Panc1 (cell line): ENCODE data around the gene CCN5. TPM values are rescaled to one million over a fixed set of nuclear protein-coding genes. Genes with fewer than 3 reads are reported as not detected.

Experiments used
- ATAC-seq: fragments of 200-7000 bp; cut with Tn5 transposase; 2 replicates; pipeline ENCODE4 v1.9.1; 2020; ENCODE audit warnings: mild to moderate bottlenecking, moderate library complexity
- BruUV-seq: library from RNA; stranded (reverse); fragments of 400-500 nt; replicated peaks from 2 replicates; lab custom pipeline; 2021; lab: Mats Ljungman, UMichigan
- CTCF ChIA-PET: fragments of 300-600 bp; sonication (Branson Sonifier 250); formaldehyde crosslinking; loops from one replicate; lab custom pipeline; 2022; ENCODE audit warnings: antibody characterized with exemption; lab: Charles Lee
- POLR2A ChIA-PET: fragments of 300-600 bp; sonication (Branson Sonifier 250); formaldehyde crosslinking; loops from one replicate; lab custom pipeline; 2022; ENCODE audit warnings: antibody characterized with exemption; lab: Charles Lee
- DNase-seq: peaks from one replicate; pipeline ENCODE4 v3.0.0-alpha.2; 2010; ENCODE audit warnings: low read depth, low spot score
- H3K27ac ChIP-seq: 2 replicates; pipeline ENCODE4 v1.5.1; 2011; ENCODE audit warnings: mild to moderate bottlenecking, low read length, inconsistent platforms
- H3K27me3 ChIP-seq: fragments of 200-500 bp; sonication (Bioruptor generic); 2 replicates; pipeline ENCODE4 v1.6.0; 2014; ENCODE audit warnings: low read length, inconsistent platforms; ENCODE audit not compliant: control insufficient read depth, insufficient read depth
- H3K36me3 ChIP-seq: fragments of 200-500 bp; sonication (Bioruptor generic); 2 replicates; pipeline ENCODE4 v1.5.1; 2014; ENCODE audit warnings: inconsistent platforms, mild to moderate bottlenecking, low read length, moderate library complexity; ENCODE audit not compliant: control insufficient read depth, insufficient read depth
- H3K4me1 ChIP-seq: 2 replicates; pipeline ENCODE4 v1.5.1; 2011; ENCODE audit warnings: inconsistent platforms, mild to moderate bottlenecking, low read length, moderate library complexity; ENCODE audit not compliant: control insufficient read depth, insufficient read depth
- H3K4me3 ChIP-seq, 2 experiments: 2 replicates each; pipeline ENCODE4 v1.5.1; 2011 to 2012; ENCODE audit warnings: low read depth in 2 of 2, low read length in 2 of 2, mild to moderate bottlenecking in 2 of 2, inconsistent platforms in 1 of 2, moderate library complexity in 1 of 2
- H3K9me3 ChIP-seq: fragments of 200-500 bp; sonication (Bioruptor generic); 2 replicates; pipeline ENCODE4 v1.5.1; 2014; ENCODE audit warnings: low read depth, mild to moderate bottlenecking, inconsistent platforms, low read length, moderate library complexity; ENCODE audit not compliant: control insufficient read depth, insufficient read depth
- POLR2AphosphoS5 ChIP-seq: IDR thresholded peaks from 2 replicates; pipeline ENCODE4 v1.6.1; 2012; ENCODE audit warnings: mild to moderate bottlenecking, low read depth, low read length, moderate library complexity
- REST ChIP-seq, 2 experiments: IDR thresholded peaks; 2 replicates each; pipeline ENCODE4 v1.6.1; 2011 to 2012; ENCODE audit warnings: low read depth in 2 of 2, control low read depth in 1 of 2, low read length in 1 of 2, mild to moderate bottlenecking in 1 of 2, moderate library complexity in 1 of 2; ENCODE audit not compliant: insufficient read depth in 1 of 2
- SIN3A ChIP-seq: IDR thresholded peaks from 2 replicates; pipeline ENCODE4 v1.6.1; 2012; ENCODE audit warnings: low read depth, mild to moderate bottlenecking, low read length, moderate library complexity, borderline replicate concordance; ENCODE audit not compliant: insufficient read depth
- TCF7L2 ChIP-seq: IDR thresholded peaks from 2 replicates; pipeline ENCODE4 v1.6.1; 2011; ENCODE audit warnings: mild to moderate bottlenecking, low read depth, low read length, inconsistent platforms
- in situ Hi-C: cut with HindIII; loops from 2 replicates; pipeline ENCODE4 v1.10.0; 2016; ENCODE audit warnings: low sequenced_read_pairs, low pct_unique_long_range_greater_than_20kb
- intact Hi-C: fragments of 100-400 bp; cut with micrococcal nuclease; formaldehyde crosslinking; loops from one replicate; pipeline ENCODE4 v1.10.0; 2022; ENCODE audit not compliant: unreplicated experiment
- total RNA-seq: library from RNA; stranded (reverse); gene quantifications from one replicate; pipeline ENCODE4 v1.2.1, GENCODE V29; 2021; ENCODE audit not compliant: unreplicated experiment
- TF ChIP-seq, protein P1 (sequence below): fragments of 450-650 bp; IDR thresholded peaks from 2 replicates; pipeline ENCODE4 v1.5.1; 2017; ENCODE audit warnings: mild to moderate bottlenecking

Gene CCN5
- total RNA-seq, 1 experiment from 2014 or later: 15.2 TPM

GRCh38 chr20:44772636-44773035, 57.5 kb downstream of the CCN5 start:
- ATAC-seq (no peak), DNase-seq (no peak)
- Histone ChIP-seq H3K36me3 (no peaks in the 10 kb centered on the region), H3K4me1 (no peaks in the 10 kb centered on the region), H3K9me3 (no peaks in the 10 kb centered on the region), H3K27me3 (no peaks in the 10 kb centered on the region; the same call in 1 of the 2 replicates), H3K4me3 (no peak overlapping the region), H3K27ac (no peak overlapping the region)
- in situ Hi-C loops (no loop called here), intact Hi-C loops (no loop called here)
- TF ChIP-seq, protein P1, sequence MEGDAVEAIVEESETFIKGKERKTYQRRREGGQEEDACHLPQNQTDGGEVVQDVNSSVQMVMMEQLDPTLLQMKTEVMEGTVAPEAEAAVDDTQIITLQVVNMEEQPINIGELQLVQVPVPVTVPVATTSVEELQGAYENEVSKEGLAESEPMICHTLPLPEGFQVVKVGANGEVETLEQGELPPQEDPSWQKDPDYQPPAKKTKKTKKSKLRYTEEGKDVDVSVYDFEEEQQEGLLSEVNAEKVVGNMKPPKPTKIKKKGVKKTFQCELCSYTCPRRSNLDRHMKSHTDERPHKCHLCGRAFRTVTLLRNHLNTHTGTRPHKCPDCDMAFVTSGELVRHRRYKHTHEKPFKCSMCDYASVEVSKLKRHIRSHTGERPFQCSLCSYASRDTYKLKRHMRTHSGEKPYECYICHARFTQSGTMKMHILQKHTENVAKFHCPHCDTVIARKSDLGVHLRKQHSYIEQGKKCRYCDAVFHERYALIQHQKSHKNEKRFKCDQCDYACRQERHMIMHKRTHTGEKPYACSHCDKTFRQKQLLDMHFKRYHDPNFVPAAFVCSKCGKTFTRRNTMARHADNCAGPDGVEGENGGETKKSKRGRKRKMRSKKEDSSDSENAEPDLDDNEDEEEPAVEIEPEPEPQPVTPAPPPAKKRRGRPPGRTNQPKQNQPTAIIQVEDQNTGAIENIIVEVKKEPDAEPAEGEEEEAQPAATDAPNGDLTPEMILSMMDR: no peak
- no peak for TF ChIP-seq SIN3A
- TF ChIP-seq TCF7L2: no peak
- TF ChIP-seq REST (IDR thresholded peaks at IDR 0.05; ENCODE audit: insufficient read depth in 1 of 2, low read depth in 2 of 2, low read length in 1 of 2): no peak
- no peak for TF ChIP-seq POLR2AphosphoS5
- no TSS peak for BruUV-seq
- CTCF ChIA-PET: no interaction called here
- POLR2A ChIA-PET: no interaction called here

DNA sequence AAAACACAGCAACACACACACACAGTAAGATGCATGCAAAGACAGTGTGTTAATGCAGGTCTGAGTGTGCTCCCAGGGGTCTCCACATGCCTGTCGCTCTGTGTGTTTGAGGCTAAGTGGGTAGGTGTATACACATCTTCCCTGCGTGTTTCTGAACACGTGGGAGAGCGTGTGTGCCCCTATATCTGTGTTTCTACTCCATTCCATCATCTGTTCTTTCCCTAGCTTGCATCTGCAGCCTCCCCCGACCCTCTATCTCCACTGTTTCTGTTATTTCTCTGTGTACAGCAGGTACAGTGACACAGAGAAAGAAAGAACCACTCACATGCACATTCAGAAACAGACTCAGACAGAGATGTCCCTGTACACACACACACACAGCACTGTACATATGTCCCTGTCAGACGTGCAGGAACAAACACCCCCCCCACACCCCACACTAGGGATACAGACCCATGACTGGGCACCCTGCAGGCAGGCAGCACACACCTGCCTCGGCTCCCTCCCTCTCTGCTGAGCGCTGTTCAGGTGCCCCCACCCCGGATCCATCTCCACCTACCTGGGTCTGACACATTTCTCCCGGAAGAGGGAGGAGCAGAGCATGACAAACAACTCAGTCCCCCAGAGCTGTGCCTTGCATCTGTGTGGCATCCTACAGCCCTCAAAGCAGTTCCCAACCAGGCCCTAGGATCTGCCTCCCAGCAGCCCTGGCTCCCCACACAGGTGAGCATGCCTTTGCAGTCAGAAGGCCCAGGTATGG, 58.1 kb downstream of the CCN5 start:
- no peaks in the 10 kb centered on the region for H3K4me1 ChIP-seq
- no peaks in the 10 kb centered on the region; the same call in 1 of the 2 replicates for H3K27me3 ChIP-seq
- POLR2A ChIA-PET: no interaction called here
- no peaks in the 10 kb centered on the region for H3K9me3 ChIP-seq
- no TSS peak for BruUV-seq
- no peak for DNase-seq
- no peak overlapping the region for H3K4me3 ChIP-seq
- no peak for ATAC-seq
- TF ChIP-seq REST (IDR thresholded peaks at IDR 0.05; ENCODE audit: insufficient read depth in 1 of 2, low read depth in 2 of 2, low read length in 1 of 2) (no peak), POLR2AphosphoS5 (no peak), TCF7L2 (no peak), SIN3A (no peak)
- TF ChIP-seq, protein P1: no peak
- H3K36me3 ChIP-seq: no peaks in the 10 kb centered on the region
- intact Hi-C loops: no loop called here
- in situ Hi-C loops: no loop called here
- CTCF ChIA-PET: no interaction called here
- no peak overlapping the region for H3K27ac ChIP-seq
